ENCODE measurements around the gene ANKRD11.
"Not testable (repeated sequence)": the region's sequence is repeated elsewhere in the genome, so short reads cannot be mapped to it uniquely, and the experiment has no call there.

The ANKRD11 gene

GRCh38 chr16:89328412-89329400 is 161.7 kb downstream of the ANKRD11 start:
- DNase-seq = not testable (repeated sequence)

- no peak for DNase-seq
These were observed 163.6 kb downstream of the ANKRD11 start for GRCh38 chr16:89326721-89327120.

GRCh38 chr16:89325861-89326471 is 164.4 kb downstream of the ANKRD11 start:
- DNase-seq = peak in 7 of 14 donors; percentile 15 to 87 (median 37)

GRCh38 chr16:89324056-89325010 is 166.0 kb downstream of the ANKRD11 start:
- DNase-seq = no peak

- DNase-seq = no peak
These were observed 167.0 kb downstream of the ANKRD11 start for GRCh38 chr16:89323120-89323960.

- no peak for DNase-seq
These were observed 167.8 kb downstream of the ANKRD11 start for GRCh38 chr16:89322321-89323119.

GRCh38 chr16:89320782-89321501 is 169.4 kb downstream of the ANKRD11 start:
- peak in 5 of 14 donors; percentile 12 to 85 (median 33) for DNase-seq

- DNase-seq = peak in 3 of 14 donors; percentile 45 to 67 (median 52)
These were observed 170.2 kb downstream of the ANKRD11 start for GRCh38 chr16:89319886-89320781.

GRCh38 chr16:89319631-89319885 is 170.8 kb downstream of the ANKRD11 start:
- DNase-seq = no peak

- DNase-seq = no peak
These were observed 171.3 kb downstream of the ANKRD11 start for GRCh38 chr16:89318871-89319630.

GRCh38 chr16:89318430-89318758 is 172.0 kb downstream of the ANKRD11 start:
- no peak for DNase-seq

GRCh38 chr16:89317729-89318429 is 172.5 kb downstream of the ANKRD11 start:
- DNase-seq = no peak

GRCh38 chr16:89317101-89317671 is 173.2 kb downstream of the ANKRD11 start:
- no peak for DNase-seq

GRCh38 chr16:89316701-89317100 is 173.7 kb downstream of the ANKRD11 start:
- no peak for DNase-seq

GRCh38 chr16:89315791-89316581 is 174.4 kb downstream of the ANKRD11 start:
- DNase-seq = peak in 1 of 14 donors; percentile 12

GRCh38 chr16:89315271-89315670 is 175.1 kb downstream of the ANKRD11 start:
- DNase-seq = no peak

- no peak for DNase-seq
These were observed 175.5 kb downstream of the ANKRD11 start for GRCh38 chr16:89314854-89315253.

All from C1 segment of cervical spinal cord (tissue), 14 donors.